ENCODE measurements around the gene TIMP2.
A peak's percentile ranks its signal among the peaks of the same experiment; 100 is the strongest.
"Not testable (repeated sequence)": the region's sequence is repeated elsewhere in the genome, so short reads cannot be mapped to it uniquely, and the experiment has no call there.

The TIMP2 gene

DNA sequence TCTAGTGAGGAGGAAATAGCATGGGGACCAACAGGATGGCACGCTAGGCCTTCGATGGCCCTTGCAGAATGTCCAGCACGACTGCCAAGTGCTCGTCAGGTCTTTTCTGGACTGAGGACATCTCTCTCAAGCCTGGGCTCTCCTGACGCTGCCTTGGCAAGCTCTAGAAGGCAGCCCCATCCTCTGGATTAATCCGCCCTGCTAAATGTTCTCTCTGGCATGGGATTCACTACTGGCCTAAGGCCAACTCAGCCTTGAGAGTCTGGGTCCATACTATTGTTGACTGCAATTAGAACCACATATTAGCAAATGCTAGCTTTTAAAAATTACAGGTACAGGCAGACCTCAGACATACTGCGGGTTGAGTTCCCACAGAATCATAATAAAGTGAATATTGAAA lies 19.6 kb downstream of the TIMP2 start:
- no peak for DNase-seq (ENCODE audit: low read depth in 3 of 3)

DNA sequence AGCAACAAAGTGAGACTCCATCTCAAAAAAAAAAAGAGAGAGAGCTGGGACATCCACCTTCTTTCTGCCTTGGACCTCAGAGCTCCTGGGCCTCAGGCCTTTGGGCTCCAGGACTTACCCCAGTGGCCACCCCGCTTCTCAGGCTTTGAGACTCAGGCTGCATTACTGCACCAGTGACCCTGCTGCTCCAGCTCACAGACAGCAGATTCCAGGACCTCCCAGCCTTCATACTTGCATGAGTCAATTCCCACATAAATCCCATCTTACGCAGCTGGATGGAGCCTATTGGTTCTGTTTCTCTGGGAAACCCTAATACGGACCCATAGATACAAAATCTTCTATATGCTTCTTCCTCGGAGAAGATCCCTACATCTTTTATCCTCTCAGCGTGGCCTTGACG lies 20.1 kb downstream of the TIMP2 start:
- DNase-seq (ENCODE audit: low read depth in 3 of 3): no peak

DNA sequence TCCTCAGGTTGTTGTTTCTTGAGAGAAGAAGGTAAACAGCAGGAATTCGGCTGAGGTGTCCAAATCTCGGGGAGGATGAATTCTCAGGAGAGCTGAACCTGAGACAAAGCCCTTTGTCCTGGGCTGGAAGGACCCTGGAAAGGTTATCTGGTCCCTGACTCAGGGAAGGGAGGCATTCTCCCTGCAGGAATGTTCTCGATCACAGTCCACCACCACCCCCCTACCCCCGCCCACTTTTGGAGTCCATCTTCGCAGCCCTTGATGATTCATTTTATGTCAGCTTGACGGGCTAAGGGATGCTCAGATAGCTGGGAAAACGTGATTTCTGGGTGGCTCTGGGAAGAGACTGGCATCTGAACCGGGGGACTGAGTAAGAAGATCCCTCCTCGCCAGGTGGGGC lies 20.8 kb downstream of the TIMP2 start:
- DNase-seq (ENCODE audit: low read depth in 3 of 3): no peak

DNA sequence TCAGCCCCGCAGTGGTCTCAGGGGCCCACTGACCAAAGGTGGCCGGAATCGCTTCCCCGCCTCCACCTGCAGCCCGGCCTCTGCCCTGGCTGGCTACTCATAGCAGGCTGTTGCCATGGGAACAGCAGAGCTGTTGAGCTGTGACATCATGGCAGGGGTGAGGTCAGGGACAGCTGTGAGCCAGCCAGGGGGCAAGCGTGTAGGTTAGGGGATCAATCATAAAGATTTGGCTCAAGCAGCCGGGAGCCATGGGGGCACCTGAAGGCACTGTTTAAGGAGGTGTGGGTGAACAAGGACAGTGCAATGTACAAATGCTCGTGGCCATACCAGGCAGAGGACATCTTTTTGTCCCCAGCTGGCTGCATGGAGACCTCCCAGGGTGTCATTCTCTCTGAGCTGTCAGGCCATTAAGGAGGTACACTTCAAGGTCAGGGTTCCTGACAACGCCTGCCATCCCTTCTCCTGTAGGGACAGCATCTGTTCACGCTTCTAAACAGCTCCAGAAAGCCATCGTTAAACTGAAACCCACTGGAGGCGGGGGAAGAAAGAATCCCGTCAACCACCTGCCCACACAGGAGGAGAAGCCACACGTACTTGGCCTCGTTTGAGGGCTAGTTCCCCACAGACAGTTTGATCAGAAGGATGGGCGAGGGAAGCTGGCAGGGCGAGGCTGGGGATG lies 21.9 kb downstream of the TIMP2 start, which contains the start of gene CEP295NL:
Gene CEP295NL (minus strand): TSS at position 101 of the 679 bp plus-strand sequence. CDS start 1,373 bp downstream, outside the sequence.
- no peak for DNase-seq (ENCODE audit: low read depth in 3 of 3)

DNA sequence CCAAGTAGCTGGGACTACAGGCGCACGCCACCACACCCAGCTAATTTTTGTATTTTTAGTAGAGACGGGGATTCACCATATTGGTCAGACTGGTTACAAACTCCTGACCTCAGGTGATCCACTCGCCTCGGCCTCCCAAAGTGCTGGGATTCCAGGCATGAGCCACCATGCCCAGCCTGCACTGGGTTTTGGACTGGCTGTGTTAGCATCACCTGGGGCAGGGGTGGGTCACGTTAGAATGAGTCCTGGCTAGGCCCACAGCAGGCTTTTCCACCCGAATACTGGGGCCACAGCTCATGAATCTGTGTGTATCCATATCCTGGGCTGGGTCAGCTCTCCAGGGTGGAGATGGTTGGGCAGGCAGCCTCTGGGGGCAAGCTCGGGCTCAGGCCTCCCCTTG lies 23.0 kb downstream of the TIMP2 start:
- DNase-seq (ENCODE audit: low read depth in 3 of 3): not testable (repeated sequence)

DNA sequence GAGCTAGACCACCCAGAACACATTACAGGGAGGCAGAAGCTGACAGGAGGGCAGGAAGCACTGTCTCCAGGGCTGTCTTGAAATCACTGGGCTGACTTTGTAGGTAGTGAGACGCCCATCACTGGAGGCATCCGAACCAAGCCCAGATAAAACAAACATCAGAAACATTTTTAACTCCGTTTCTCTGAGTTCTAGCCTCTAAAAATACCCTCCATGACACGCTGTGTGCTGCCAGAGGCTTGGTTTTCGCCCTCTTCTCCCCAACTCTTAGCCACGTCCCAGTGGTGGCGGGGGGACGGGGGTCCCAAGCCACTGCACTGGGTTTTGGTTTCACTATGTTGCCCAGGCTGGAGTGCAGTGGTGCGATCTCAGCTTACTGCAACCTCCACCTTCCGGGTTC lies 23.4 kb downstream of the TIMP2 start:
- no peak for DNase-seq (ENCODE audit: low read depth in 3 of 3)

DNA sequence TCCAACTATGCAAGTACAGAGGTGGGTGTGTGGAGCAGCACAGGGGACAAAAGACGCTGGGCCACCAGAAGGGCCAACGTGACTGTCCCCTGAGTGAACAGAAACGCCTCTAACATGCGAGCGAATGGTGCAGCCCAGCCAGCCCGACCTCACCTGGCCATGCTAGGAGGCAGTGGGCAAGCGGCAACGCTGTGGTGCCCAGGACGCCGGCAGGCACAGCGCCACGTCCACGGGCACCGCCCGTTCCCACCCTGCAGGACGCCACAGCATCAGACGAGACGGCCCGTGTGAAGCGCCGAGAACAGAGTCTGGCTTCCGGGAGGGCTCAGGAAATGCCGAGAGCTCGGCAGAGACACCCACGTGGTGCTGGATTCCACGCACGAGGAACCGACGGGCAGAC lies 24.4 kb downstream of the TIMP2 start:
- DNase-seq (ENCODE audit: low read depth in 3 of 3): no peak

DNA sequence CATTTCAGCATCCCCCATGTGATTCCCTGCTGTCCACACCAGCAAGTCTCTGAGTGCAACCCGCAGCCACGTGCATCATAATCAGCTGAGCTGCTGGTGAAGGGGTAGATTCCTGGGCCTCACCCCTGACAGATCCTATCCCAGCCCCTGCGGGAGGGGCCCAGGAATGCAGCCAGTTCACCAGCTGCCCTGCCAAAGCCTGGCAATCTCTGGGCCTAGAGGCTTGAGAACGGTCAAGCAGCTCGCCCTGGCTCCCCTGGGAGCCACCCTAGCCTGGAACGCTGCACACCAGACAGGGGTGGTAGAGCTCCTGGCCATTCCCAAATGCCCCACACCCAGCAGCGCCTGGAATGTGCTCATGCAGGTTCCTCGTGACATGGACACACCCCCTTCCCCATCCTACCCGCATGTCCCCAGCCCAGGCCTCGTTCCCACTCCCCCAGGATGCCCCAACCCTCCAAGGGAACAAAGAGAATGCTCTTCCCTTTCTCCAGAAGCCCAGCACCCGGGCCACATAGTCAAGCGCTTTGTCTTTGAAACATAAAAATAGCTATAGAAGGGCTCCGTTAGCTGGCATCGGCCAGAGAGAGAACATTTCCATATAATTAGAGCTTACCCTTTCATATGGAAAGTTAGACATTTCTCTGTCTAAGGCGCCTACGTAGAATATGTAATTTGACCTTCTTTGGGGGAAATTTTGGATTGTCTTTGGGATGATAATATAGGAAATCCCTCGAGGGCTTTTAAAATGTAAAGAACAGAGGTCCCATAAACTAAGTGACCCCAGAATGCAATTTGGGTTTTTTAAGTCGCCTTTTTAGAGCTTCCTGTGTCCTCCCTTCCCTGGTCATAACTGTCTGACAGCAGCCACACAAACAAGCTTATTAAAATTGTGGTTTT lies 25.6 kb downstream of the TIMP2 start:
- no peak for DNase-seq (ENCODE audit: low read depth in 3 of 3)

DNA sequence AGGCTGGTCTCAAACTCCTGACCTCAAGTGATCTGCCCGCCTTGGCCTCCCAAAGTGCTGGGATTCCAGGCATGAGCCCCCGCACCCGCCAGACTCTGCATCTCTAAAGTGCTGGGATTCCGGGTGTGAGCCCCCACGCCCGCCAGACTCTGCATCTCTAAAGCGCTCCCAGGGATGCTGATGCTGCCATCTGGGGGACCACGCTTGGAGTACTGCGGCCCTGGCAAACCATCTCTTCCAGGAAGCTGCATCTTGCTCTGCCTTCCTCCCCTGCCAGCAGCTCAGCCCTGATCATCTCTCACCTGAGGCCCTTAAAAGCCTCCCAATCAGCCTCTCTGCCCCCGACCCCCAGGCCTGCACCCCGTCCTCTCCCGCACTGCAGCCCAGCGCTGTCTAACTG lies 26.2 kb downstream of the TIMP2 start:
- DNase-seq (ENCODE audit: low read depth in 3 of 3): no peak

DNA sequence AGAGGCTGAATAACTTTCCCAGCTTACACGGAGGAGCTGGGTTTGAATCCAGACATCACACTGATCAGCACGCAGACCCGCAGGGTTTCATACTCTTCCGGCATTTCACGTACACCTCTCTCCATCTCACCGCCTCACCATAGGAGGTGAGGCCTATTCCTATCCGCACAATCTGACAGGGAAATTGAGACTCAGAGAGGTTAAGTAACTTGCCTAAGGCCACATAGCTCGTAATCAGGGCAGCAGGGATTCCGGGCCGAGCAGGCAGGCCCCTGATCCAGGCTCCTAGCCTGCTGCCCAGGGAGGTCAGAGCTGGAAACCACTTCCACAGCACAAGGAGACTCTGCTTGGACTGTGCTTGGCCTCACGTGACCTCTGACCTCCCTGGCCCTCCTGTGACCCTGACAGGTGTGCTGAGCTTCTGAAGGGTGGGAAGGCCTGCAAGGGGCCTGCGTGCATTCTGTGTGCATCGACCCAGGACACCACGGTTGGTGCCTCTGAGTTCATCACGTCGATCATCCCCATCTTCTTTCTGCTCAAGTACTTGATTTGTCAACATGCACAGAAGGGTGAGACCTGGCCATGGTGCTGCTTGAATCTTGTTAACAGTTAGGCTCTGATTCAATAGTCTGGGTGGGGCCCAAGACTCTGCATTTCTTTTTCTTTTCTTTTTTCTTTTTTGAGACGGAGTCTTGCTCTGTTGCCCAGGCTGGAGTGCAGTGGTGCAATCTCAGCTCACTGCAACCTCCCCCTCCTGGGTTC lies 26.9 kb downstream of the TIMP2 start:
- no peak for DNase-seq (ENCODE audit: low read depth in 3 of 3)

DNA sequence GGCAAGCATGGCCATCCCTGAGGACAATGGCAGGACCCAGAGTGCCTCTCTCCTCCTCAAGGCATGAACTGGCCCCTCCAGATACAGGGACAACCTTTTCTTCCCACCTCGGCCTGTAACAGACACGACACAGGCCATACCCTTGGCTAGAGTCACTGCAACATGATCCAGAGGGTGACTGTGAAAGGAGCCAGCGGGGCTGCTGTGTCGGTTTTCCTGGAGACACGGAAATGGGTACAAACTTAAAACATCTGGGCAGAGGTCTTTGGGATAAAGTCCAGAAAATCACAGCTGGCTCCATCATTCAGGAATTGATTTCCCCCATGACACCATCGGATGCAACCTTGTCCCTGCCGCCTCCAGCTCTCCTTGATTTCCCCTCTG lies 27.5 kb downstream of the TIMP2 start:
- DNase-seq (ENCODE audit: low read depth in 3 of 3): no peak

DNA sequence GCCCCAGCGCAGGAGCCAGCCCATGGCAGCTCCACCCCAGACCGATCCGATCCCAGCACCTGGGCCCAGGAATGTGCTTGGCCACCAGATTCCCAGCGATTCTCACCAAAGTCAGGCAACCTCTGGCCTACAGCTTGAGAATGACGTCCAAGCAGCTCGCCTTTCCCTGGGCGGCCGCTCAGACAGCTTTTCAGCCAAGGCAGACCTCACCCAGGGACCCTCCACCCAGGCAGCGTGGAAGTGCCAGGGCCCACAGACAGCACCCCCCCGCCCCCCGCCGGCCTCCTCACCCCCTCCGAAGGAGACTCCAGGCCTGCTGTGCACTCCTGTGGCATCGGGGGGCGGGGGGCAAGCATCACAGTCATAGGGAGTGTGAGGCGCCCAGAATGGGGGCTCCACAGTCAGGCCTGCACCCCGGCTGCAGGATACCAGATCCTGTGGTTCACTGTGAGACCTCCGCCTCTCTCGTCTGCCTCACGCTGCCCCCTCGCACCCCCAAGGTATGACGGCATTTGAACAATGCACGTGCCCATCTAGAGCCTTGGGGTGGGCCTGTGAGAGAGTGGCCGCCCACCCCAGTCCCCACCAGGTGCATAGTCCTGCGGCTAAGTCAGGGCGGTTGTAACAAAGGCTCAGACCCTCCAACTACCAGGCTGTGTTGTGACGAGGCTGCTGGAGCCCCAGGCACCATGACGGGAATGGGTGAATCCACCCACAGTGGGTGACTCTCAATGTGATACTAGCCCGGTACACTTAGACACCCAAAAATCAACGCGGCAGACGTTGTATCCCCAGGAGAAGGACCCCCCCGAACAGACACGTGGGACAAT lies 28.1 kb downstream of the TIMP2 start:
- DNase-seq (ENCODE audit: low read depth in 3 of 3): no peak

DNA sequence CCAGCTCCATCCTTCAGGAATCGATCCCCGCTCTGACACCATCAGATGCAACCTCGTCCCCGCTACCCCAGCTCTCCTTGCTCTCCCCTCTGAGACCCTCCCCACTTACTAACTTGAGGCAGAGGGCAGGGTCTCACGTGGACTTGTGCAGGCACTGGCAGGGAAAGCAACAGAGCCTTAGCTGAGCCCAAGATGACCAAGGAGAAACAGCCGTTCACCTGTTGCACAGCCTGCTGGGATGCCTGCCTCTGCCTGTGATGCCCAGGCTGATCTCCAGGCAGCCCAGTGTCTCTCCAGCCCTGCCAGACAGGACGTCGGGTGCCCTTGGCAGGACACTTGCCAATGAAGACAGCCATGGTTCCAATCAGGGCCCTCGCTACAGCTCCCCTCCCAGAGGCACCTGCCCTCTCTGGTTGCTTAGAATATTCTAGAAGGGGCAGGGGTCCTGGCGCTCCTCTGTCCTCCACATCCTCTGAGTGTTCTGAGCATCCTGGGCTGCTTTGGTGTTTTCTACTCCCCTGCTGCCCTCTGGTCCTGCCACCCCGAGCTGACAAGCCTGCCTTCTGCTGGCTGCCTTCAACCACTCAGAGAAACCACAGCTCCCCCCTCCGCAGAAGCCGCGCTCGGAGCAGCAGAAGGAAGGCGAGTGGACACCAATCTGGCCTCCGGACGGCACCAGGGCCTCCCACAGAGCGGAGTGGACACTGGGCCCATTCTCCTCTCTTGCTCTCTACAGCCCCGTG lies 28.9 kb downstream of the TIMP2 start:
- no peak for DNase-seq (ENCODE audit: low read depth in 3 of 3)

DNA sequence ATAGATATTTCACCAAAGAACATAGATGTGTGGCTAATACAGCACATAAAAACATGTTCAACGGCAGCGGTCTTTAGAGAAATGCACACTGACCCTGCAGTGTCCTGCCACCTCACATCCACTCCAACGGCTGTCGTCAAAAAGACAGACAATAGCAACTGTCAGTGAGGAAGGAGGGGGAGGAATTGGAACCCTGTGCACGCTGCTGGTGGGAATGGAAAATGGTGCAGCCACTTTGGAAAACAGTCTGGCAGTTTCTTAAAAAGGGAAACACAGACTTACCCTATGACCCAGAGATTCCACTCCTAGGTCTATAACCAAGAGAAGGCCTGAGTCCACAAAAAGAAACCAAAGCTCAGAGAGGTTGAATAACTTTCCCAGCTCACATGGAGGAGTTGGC lies 29.9 kb downstream of the TIMP2 start:
- DNase-seq (ENCODE audit: low read depth in 3 of 3): no peak

DNA sequence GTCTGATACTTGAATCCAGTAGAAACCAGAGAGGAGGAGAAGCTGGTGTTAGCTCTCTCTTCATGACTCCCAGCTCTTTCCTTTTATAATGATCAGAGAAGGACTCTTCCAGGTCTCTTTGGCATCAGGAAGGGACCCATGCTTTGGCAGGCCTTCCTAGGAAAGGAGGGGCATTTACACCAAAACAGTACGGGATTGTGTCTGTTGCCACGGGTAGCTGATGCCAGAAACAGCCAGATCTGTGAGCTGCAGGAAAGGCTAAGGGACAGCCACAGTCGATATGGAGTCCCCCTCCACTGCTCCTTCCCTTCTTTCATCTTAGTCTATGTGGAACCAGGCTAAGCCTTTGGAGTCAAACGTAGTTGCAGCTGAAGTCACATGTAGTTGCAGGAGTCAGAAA lies 31.5 kb downstream of the TIMP2 start:
- no peak for DNase-seq (ENCODE audit: low read depth in 3 of 3)

DNA sequence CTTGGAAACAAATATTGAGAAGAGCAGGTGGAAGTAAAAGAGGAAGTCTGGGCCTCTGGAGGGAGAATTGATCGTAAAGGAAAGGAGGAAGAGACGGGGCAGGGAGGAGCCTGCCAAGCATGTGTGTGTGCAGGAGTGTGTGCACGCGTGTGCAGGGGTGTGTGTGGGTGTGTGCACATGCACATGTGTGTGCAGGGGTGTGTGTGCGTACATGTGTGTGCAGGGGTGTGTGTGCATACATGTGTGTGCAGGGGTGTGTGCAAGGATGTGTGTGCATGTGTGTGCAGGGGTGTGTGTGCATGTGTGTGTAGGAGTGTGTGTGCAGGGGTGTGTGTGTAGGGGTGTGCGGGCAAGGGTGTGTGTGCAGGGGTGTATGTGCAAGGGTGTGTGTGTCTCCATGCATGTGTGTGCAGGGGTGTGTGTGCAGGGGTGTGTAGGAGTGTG lies 32.2 kb downstream of the TIMP2 start:
- DNase-seq (ENCODE audit: low read depth in 3 of 3): no peak

DNA sequence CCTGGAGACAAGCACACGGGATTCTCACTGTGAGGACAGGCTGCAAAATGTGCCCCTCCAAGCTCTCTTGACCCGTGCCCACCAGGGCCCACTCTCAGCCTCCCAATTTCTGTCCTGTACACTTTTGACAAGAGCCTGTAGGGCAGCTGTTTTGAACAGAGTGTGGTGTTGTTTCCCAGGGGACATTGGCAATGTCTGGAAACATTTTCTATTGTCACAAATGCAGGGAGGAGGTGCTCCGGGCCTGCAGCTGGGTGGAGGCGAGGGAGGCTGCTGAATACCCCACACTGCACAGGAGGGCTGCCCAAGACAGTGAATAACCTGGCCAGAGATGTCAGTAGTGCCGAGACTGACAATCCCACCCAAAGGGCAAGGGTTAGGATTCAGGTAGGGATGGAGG lies 32.7 kb downstream of the TIMP2 start:
- DNase-seq (ENCODE audit: low read depth in 3 of 3): no peak

DNA sequence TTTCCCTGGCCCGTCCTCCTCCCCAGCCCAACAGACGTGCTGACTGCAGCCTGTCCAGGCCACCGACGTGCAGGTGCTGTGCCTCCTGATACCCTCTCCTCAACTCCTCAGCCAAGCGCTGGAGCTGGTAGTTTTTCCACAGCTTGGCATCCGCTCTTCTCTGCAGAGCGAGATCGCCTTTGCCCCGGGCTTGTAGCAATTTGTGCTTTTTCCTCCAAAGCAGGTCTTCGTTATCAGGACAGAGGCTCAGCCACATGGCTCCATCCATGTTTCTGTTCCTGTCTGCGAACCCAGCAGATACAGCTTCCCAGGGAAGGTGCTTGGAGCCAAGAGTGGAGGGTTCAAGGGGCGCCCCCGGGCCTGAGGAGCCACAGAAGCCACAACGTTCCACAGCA lies 33.1 kb downstream of the TIMP2 start:
- DNase-seq (ENCODE audit: low read depth in 3 of 3): no peak

DNA sequence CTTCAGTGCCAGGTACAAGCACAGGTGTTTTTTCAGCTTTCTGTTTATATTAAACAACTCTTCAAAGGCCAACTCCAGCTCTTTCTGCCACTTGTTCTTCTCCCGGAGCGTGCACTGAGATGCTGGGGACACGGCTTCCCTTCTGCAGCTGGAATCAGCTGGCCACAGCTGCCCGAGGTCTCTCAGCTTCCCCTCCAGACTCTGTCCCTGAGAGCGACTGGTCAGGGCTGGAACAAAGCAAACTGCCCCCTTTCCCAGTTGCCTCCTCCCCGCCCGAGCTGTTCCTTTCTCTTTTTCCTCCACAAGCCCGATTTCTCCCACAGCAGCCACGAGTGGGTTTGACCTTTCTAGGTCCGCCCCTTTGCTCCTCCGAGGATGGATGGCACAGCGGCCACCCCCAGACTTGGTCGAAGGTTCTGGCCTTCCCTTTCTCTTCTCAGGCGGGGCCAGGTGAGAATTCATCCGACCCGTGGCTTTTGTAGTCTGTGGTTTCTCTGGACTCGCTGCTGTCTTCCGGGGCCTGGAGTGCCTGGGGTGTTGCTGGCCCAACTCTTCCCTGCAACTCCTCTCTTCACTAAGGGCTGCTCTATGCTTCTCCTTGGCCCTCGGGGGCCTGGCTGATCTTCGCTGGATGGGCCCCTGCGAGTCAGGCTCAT lies 33.7 kb downstream of the TIMP2 start:
- DNase-seq (ENCODE audit: low read depth in 3 of 3): no peak

DNA sequence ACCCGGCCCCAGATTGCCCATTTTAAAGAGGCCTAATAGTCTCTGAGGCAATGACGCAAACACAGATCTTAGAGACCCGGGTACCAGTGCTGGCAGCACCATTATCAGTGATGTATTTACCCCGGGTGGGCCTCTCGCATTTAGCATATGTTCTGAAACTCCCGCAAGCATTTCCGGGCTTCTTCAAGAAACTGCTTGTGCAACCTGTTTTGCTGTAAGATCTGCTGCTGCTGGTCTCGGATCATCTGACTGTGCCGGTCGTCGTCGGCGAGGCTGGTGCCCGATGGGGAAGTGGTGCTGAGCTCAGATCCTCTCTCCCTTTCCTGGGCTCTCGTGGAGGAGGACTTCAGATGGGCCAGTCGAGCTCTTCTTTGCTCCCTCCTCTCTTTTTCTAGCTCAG lies 34.7 kb downstream of the TIMP2 start:
- peak; percentile 6 to 30 (median 6) for DNase-seq (ENCODE audit: low read depth in 3 of 3)
